ENCODE results near the gene PCNX2.
"Not testable (repeated sequence)": the region's sequence is repeated elsewhere in the genome, so short reads cannot be mapped to it uniquely, and the experiment has no call there.

PCNX2 gene

GRCh38 chr1:233094269-233094668, 201.3 kb downstream of the PCNX2 start:
- DNase-seq: no peak

DNA sequence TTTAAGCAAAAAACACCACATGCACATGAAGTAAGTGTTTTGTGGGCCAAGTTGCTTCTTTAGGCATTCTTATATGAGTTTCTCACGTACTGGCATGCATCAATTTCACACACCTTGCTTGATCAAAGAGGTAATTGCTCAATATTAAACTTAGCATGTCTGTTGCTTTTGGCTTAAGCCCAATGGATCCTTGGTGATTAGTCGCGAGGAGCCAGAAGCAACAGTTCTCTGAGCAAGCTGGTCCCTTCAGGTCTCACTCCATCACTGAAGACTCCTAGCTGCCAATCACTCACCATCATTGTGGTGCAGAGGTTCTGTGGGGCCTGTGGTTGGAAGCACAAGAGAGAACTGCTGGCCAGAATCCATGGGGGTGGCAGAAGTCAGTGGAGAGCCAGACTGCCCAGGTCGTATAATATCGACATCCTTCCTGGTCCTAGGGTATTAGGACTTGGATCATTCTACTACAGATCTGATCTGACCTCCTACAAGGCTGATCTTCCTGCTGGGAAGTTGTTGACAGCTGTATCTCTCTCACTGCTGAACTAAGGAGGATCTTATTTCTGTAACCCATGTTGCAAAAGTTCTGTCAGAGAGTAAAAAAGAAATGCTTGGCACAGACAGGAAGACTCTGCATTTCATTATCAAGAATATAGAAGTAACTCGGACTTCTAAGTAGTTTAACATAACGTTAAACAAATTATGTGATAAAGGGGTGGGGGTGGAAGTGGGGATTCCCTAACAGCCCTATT, 204.6 kb downstream of the PCNX2 start:
- no peak for DNase-seq

DNA sequence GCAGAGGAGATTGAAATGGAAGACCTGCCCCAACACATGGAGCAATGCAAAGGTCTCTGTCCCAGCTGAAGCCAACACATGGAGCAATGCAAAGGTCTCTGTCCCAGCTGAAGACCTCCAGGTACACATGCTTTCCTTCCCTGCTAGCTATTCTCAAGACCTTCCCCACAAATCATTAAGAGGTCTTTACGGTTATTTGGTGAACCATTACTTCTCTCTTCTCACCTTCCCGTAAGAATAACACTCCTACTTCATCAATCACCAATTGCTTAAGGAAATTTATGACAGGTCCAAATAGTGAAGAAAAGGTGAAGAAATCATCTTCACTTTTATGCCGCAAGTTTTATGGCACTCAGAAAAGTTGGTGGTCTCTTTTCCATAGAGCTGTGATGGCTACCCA, 206.3 kb downstream of the PCNX2 start:
- no peak for DNase-seq

DNA sequence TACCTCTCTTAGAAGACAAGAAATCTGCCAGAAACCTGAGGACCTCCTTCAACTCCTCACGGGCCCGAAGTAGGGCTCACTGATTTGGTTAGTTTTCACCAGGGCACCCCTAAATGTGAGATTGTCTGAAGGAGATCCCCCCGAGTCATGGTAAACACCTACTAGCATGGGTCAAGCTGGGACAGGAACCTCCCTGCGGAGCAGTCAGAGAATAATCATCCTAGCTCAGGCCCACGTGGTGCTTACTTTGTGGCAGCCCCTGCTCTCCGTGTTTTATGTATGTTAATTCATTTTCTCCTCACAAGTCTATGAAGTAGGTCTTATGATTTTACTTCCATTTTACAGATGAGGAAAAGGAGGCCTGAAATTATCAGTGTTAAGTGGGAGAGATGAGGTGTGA, 206.9 kb downstream of the PCNX2 start:
- no peak for DNase-seq

GRCh38 chr1:233086961-233087881, 208.3 kb downstream of the PCNX2 start:
- DNase-seq: no peak

DNA sequence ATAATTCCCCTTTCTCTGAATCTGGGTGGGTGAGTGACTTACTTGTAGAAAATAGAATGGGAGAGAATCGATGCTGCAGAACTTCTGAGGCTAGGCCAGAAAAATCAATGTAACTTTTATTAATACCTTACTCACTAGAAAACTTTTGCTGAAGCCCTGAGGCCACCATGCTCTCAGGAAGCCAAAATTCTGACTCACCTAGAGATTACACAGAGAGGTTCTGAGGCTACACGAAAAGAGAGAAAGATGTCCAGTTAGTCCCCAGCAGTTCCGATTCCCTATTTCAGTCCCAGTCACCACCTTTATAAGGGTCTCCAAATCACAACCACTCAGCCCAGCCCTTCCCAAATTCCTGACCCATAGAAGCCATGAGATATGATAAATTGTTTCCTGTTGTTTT, 210.0 kb downstream of the PCNX2 start:
- no peak for DNase-seq

- DNase-seq: no peak
Observed at GRCh38 chr1:233082778-233083550, 212.6 kb downstream of the PCNX2 start.

GRCh38 chr1:233081735-233082134, 213.8 kb downstream of the PCNX2 start:
- no peak for DNase-seq

- not testable (repeated sequence) for DNase-seq
Observed at GRCh38 chr1:233080827-233081226, 214.7 kb downstream of the PCNX2 start.

GRCh38 chr1:233080286-233080685, 215.2 kb downstream of the PCNX2 start:
- no peak for DNase-seq

DNA sequence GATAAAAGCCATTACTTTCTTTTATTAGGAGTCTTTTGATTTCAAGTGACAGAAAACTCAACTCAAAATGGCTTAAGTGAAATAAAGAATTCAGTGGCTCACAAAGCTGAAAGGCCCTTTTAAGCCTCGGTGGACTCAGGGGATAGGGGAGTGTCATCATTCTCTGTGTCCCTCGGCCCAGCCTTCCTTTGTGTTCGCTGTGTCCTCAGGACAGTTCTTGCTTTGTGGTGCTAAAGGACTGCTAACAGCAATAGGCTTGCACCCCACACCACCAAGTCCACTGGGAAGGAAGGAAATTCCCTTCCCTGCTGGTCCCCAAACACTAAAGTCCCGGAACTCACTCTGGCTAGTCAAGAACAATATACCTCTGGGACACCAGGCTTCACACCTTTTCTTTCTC, 216.0 kb downstream of the PCNX2 start:
- DNase-seq: no peak

DNA sequence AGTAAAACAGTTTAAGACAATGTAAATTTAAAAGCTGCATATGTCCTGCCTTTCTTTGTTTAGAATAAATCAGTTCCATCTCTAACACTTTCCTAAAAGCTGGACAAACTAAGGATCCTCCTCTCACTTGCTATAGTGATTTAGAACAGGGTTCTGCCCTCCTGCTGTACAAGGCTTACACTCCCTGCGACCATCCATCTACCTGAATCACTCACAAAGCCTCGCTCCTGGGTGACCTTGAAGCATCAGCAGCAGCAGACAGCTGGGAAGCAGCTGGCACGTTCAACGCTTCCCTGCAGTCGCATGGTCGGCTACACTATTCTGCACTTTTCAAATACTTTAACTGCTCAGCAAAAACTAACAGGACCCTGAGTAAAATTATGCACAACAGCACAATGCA, 217.1 kb downstream of the PCNX2 start:
- DNase-seq: no peak

DNA sequence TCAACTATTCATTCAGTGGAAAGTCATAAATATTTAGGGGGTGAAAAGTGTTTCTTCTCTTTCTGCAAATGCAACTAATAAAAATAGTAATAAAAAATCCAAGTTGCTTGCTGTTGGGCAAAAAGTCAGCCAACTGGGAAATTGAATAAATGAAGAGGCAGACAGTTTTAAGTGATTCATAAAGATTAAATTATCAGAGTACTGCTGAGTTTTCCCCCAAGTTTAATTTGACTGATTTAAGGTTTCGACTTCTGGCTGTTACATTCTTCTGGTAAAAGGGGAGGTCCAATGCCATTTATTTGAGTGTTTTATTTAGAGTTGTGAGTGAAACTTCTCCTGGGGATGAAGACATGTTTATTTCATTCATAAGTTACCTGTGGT, 219.6 kb downstream of the PCNX2 start:
- no peak for DNase-seq

GRCh38 chr1:233066087-233066486, 229.4 kb downstream of the PCNX2 start:
- DNase-seq: no peak

- DNase-seq: no peak
Observed at GRCh38 chr1:233065685-233066084, 229.8 kb downstream of the PCNX2 start.

- DNase-seq: no peak
Observed at GRCh38 chr1:233064988-233065387, 230.5 kb downstream of the PCNX2 start.

DNA sequence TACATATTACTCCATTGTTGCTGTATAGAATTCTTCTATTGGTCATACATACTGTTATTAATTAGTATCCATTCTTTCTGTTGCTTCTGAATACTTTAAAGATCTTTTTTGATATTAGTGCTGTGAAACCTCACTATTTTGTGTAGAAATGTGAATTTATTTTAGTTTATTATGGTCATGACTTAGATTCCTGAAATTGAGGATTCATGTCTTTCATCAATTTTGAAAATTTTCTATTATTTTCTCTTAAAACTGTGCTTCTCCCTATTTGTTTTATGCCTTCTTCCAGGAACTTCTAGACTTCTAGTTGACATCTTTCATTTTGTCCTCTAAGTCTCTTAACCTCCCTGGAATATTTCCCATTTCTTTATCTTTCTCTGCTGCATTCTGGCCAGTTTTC, 232.1 kb downstream of the PCNX2 start:
- DNase-seq: no peak

GRCh38 chr1:233061265-233061664, 234.3 kb downstream of the PCNX2 start:
- DNase-seq: no peak

GRCh38 chr1:233060461-233060994, 235.0 kb downstream of the PCNX2 start:
- DNase-seq: no peak

GRCh38 chr1:233057836-233058235, 237.7 kb downstream of the PCNX2 start:
- DNase-seq: no peak

GRCh38 chr1:233055879-233056641, 239.5 kb downstream of the PCNX2 start:
- no peak for DNase-seq

GRCh38 chr1:233045588-233045987, 249.9 kb downstream of the PCNX2 start:
- no peak for DNase-seq

All from CD4-positive, alpha-beta T cell treated with Interferon alpha-2 for 1 hour (primary cell).